Measurements from ENCODE around the gene PLEKHM2.

The PLEKHM2 gene

GRCh38 chr1:15726508-15726907 lies 42.4 kb downstream of the PLEKHM2 start:
- Histone ChIP-seq H3K4me3 (no peak overlapping the region), H3K27ac (no peak overlapping the region)
- no peak for TF ChIP-seq CTCF (IDR thresholded peaks at IDR 0.05)
- DNase-seq (ENCODE audit: low spot score) = no peak

- Histone ChIP-seq H3K27ac (no peak overlapping the region), H3K4me3 (no peak overlapping the region)
- no peak for TF ChIP-seq CTCF (IDR thresholded peaks at IDR 0.05)
- DNase-seq (ENCODE audit: low spot score) = no peak
Measured at GRCh38 chr1:15727021-15727420, 42.9 kb downstream of the PLEKHM2 start.

GRCh38 chr1:15727424-15727823 lies 43.3 kb downstream of the PLEKHM2 start:
- no peak for DNase-seq (ENCODE audit: low spot score)
- no peak overlapping the region for H3K27ac ChIP-seq
- TF ChIP-seq CTCF (IDR thresholded peaks at IDR 0.05) = no peak
- no peak overlapping the region for H3K4me3 ChIP-seq

- no peak for TF ChIP-seq CTCF (IDR thresholded peaks at IDR 0.05)
- Histone ChIP-seq H3K4me3 (no peak overlapping the region), H3K27ac (peak overlapping the region in 1 of 2 donors; percentile 4)
- DNase-seq (ENCODE audit: low spot score) = no peak
Measured at GRCh38 chr1:15727866-15728534, 43.9 kb downstream of the PLEKHM2 start.

GRCh38 chr1:15728937-15729657 lies 45.0 kb downstream of the PLEKHM2 start:
- TF ChIP-seq CTCF (IDR thresholded peaks at IDR 0.05) = no peak
- H3K4me3 ChIP-seq = no peak overlapping the region
- DNase-seq (ENCODE audit: low spot score) = no peak
- H3K27ac ChIP-seq = no peak overlapping the region

GRCh38 chr1:15730423-15730822 lies 46.3 kb downstream of the PLEKHM2 start:
- no peak for DNase-seq (ENCODE audit: low spot score)
- TF ChIP-seq CTCF (IDR thresholded peaks at IDR 0.05) = no peak
- Histone ChIP-seq H3K4me3 (no peak overlapping the region), H3K27ac (no peak overlapping the region)

GRCh38 chr1:15730936-15731335 lies 46.8 kb downstream of the PLEKHM2 start:
- no peak for DNase-seq (ENCODE audit: low spot score)
- TF ChIP-seq CTCF (IDR thresholded peaks at IDR 0.05) = no peak
- Histone ChIP-seq H3K27ac (no peak overlapping the region), H3K4me3 (no peak overlapping the region)
